ENCODE results near the gene PPP6R3. TPM values are rescaled to one million over a fixed set of nuclear protein-coding genes. Genes with fewer than 3 reads are reported as not detected.

The PPP6R3 gene
- total RNA-seq, 3 donors from 2014 or later (not counting 1 experiment from before 2014, with no cell fraction given), result 148 to 176 (median 149) TPM

DNA sequence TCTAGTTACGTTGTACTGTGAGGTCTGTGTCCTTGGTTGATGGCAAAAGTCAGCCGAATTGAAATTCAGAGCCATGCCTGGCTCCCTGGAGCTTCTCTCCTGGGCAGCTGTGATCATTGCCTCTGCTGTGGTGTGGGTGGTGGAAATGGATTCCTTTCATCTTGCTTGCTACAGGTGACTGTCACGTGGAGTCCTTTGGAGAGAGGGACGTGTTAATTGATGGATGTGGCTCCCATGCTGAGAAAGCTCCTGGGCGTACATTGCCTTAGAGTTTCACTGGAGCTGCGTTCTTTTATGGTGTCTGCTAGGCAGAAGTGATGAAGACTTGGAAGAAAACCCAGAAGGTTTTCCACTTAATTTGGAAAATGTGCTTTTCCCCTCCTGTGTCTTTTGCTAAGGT lies 41.9 kb upstream of the PPP6R3 start:
- 88% methylated on average over 6 of the region's 6 CpGs for WGBS (ENCODE audit: insufficient coverage)
- Mint-ChIP-seq H3K27ac (no peak overlapping the region), H3K9me3 (no peaks in the 10 kb centered on the region), H3K4me1 (no peaks in the 10 kb centered on the region), H3K4me3 (no peak overlapping the region), H3K36me3 (no peaks in the 10 kb centered on the region), H3K27me3 (ENCODE audit: low read depth in 2 of 2) (peaks cover 0 to 3% of the 10 kb centered on the region in 2 donors)
- TF ChIP-seq, protein P1, sequence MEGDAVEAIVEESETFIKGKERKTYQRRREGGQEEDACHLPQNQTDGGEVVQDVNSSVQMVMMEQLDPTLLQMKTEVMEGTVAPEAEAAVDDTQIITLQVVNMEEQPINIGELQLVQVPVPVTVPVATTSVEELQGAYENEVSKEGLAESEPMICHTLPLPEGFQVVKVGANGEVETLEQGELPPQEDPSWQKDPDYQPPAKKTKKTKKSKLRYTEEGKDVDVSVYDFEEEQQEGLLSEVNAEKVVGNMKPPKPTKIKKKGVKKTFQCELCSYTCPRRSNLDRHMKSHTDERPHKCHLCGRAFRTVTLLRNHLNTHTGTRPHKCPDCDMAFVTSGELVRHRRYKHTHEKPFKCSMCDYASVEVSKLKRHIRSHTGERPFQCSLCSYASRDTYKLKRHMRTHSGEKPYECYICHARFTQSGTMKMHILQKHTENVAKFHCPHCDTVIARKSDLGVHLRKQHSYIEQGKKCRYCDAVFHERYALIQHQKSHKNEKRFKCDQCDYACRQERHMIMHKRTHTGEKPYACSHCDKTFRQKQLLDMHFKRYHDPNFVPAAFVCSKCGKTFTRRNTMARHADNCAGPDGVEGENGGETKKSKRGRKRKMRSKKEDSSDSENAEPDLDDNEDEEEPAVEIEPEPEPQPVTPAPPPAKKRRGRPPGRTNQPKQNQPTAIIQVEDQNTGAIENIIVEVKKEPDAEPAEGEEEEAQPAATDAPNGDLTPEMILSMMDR (IDR thresholded peaks at IDR 0.05), result no peak
- no peaks in the 10 kb centered on the region for H3K4me1 ChIP-seq (ENCODE audit: control insufficient read depth, insufficient read depth, low read length)
- DNase-seq (no peak), ATAC-seq (no peak)
- no peak overlapping the region for H3K4me3 ChIP-seq (ENCODE audit: low read length)
- no peaks in the 10 kb centered on the region for H3K27me3 ChIP-seq (ENCODE audit: control insufficient read depth, insufficient read depth, low read length)
- H3K9me3 ChIP-seq (ENCODE audit: control insufficient read depth, insufficient read depth, low read length), result no peaks in the 10 kb centered on the region
- no peaks in the 10 kb centered on the region for H3K36me3 ChIP-seq (ENCODE audit: control insufficient read depth, insufficient read depth, low read length)
- no peak overlapping the region for H3K27ac ChIP-seq (ENCODE audit: low read length)
- intact Hi-C loops (cut with micrococcal nuclease), result no loop called here

DNA sequence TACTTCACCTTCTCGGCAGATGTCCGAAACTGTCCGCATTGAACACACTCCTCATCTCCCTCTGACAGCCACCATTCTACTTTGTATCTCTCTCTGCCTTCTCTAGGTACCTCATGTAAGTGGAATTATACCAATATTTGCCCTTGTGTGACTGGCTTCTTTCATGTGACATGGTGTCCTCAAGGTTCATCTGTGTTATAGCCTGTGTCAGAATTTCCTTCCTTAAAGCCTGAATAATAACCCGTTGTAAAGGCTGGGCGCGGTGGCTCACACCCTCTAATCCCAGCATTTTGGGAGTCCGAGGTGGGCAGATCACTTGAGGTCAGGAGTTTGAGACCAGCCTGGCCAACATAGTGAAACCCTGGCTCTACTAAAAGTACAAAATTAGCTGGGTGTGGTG lies 40.4 kb upstream of the PPP6R3 start:
- Mint-ChIP-seq H3K9me3 (no peaks in the 10 kb centered on the region), H3K4me3 (no peak overlapping the region), H3K4me1 (no peaks in the 10 kb centered on the region), H3K36me3 (no peaks in the 10 kb centered on the region), H3K27ac (no peak overlapping the region), H3K27me3 (ENCODE audit: low read depth in 2 of 2) (peaks cover 0 to 3% of the 10 kb centered on the region in 2 donors)
- Histone ChIP-seq H3K4me3 (ENCODE audit: low read length) (no peak overlapping the region), H3K36me3 (ENCODE audit: control insufficient read depth, insufficient read depth, low read length) (no peaks in the 10 kb centered on the region), H3K27ac (ENCODE audit: low read length) (no peak overlapping the region), H3K9me3 (ENCODE audit: control insufficient read depth, insufficient read depth, low read length) (no peaks in the 10 kb centered on the region), H3K27me3 (ENCODE audit: control insufficient read depth, insufficient read depth, low read length) (no peaks in the 10 kb centered on the region), H3K4me1 (ENCODE audit: control insufficient read depth, insufficient read depth, low read length) (no peaks in the 10 kb centered on the region)
- ATAC-seq (no peak), DNase-seq (no peak)
- WGBS (ENCODE audit: insufficient coverage), result 97% methylated on average over 7 of the region's 7 CpGs
- intact Hi-C loops (cut with micrococcal nuclease), result no loop called here
- TF ChIP-seq, protein P1 (IDR thresholded peaks at IDR 0.05), result no peak

DNA sequence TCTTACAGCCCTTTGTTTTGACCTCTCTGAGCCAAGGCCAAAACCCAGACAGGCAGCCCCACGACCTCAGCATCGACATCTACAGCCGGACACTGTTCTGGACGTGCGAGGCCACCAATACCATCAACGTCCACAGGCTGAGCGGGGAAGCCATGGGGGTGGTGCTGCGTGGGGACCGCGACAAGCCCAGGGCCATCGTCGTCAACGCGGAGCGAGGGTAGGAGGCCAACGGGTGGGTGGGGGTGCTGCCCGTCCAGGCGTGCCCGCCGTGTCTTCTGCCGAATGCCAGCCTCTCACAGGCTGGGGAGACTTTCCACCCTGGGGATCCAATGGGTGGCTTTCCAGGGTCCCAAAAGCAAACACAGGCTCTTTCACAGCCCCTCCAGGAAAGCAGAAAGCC lies 37.1 kb upstream of the PPP6R3 start:
- Histone ChIP-seq H3K9me3 (ENCODE audit: control insufficient read depth, insufficient read depth, low read length) (no peaks in the 10 kb centered on the region), H3K27ac (ENCODE audit: low read length) (no peak overlapping the region), H3K36me3 (ENCODE audit: control insufficient read depth, insufficient read depth, low read length) (no peaks in the 10 kb centered on the region), H3K4me3 (ENCODE audit: low read length) (no peak overlapping the region), H3K27me3 (ENCODE audit: control insufficient read depth, insufficient read depth, low read length) (no peaks in the 10 kb centered on the region), H3K4me1 (ENCODE audit: control insufficient read depth, insufficient read depth, low read length) (no peaks in the 10 kb centered on the region)
- TF ChIP-seq, protein P1 (IDR thresholded peaks at IDR 0.05), result no peak
- H3K4me1 Mint-ChIP-seq, result no peaks in the 10 kb centered on the region
- no peak for ATAC-seq
- DNase-seq, result no peak
- H3K9me3 Mint-ChIP-seq, result peaks cover 0 to 1% of the 10 kb centered on the region in 2 donors
- H3K4me3 Mint-ChIP-seq, result no peak overlapping the region
- intact Hi-C loops (cut with micrococcal nuclease), result no loop called here
- no peak overlapping the region for H3K27ac Mint-ChIP-seq
- no peaks in the 10 kb centered on the region for H3K27me3 Mint-ChIP-seq (ENCODE audit: low read depth in 2 of 2)
- H3K36me3 Mint-ChIP-seq, result no peaks in the 10 kb centered on the region
- 93% methylated on average over 21 of the region's 21 CpGs for WGBS (ENCODE audit: insufficient coverage)

DNA sequence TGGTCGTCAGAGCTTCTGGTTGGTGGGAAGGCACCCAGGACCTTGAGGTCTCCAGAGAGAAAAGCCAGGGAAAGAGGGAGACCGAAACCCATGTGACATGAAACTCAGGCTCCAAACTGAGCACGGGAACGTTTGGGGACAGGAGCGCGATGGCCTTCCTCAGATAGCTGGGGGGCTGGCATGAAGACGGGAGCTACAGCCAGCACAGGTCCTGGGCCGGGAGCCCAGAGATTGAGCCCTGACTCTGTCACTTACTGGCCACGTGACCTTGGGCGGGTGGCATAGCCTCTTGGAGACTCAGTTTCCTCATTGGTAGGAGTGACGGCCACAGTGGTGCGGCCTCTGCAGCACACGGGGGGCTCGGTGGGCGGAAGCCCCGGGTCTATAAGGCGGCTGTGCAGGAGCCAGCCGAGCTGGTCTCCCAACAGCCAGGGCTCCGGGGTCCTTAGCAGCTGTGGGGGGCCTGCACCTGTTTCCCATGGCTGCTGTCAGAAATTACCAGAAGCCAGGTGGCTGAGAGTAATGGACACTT lies 36.4 kb upstream of the PPP6R3 start:
- H3K4me3 Mint-ChIP-seq, result no peak overlapping the region
- 93% methylated on average over 19 of the region's 19 CpGs for WGBS (ENCODE audit: insufficient coverage)
- H3K36me3 ChIP-seq (ENCODE audit: control insufficient read depth, insufficient read depth, low read length), result no peaks in the 10 kb centered on the region
- no peak overlapping the region for H3K4me3 ChIP-seq (ENCODE audit: low read length)
- H3K36me3 Mint-ChIP-seq, result no peaks in the 10 kb centered on the region
- no peak overlapping the region for H3K27ac Mint-ChIP-seq
- peaks cover under 1% of the 10 kb centered on the region for H3K9me3 ChIP-seq (ENCODE audit: control insufficient read depth, insufficient read depth, low read length)
- peaks cover 0 to 5% of the 10 kb centered on the region in 2 donors for H3K9me3 Mint-ChIP-seq
- H3K4me1 ChIP-seq (ENCODE audit: control insufficient read depth, insufficient read depth, low read length), result no peaks in the 10 kb centered on the region
- no peaks in the 10 kb centered on the region for H3K4me1 Mint-ChIP-seq
- DNase-seq (no peak), ATAC-seq (no peak)
- intact Hi-C loops (cut with micrococcal nuclease), result no loop called here
- H3K27ac ChIP-seq (ENCODE audit: low read length), result no peak overlapping the region
- TF ChIP-seq, protein P1 (IDR thresholded peaks at IDR 0.05), result no peak
- no peaks in the 10 kb centered on the region for H3K27me3 Mint-ChIP-seq (ENCODE audit: low read depth in 2 of 2)
- no peaks in the 10 kb centered on the region for H3K27me3 ChIP-seq (ENCODE audit: control insufficient read depth, insufficient read depth, low read length)
